Hepatocyte (in vitro differentiated cells): ENCODE results near the gene RBM28.

Source experiments
- CTCF ChIP-seq: fragments of 200-600 bp; sonication (generic); IDR thresholded peaks from 2 replicates; pipeline ENCODE4 v1.5.1; 2016; ENCODE audit warnings: antibody characterized with exemption, mild to moderate bottlenecking; ENCODE audit not compliant: poor library complexity
- EZH2 ChIP-seq: fragments of 200-600 bp; sonication (generic); IDR thresholded peaks from 2 replicates; pipeline ENCODE4 v1.6.1; 2016; ENCODE audit warnings: antibody characterized with exemption, mild to moderate bottlenecking, borderline replicate concordance
- EZH2phosphoT487 ChIP-seq: fragments of 200-600 bp; sonication (generic); IDR thresholded peaks from one replicate; pipeline ENCODE4 v1.6.1; 2018; ENCODE audit warnings: antibody characterized with exemption, mild to moderate bottlenecking, low read depth, moderate library complexity; ENCODE audit not compliant: unreplicated experiment, severe bottlenecking

- no peak for TF ChIP-seq CTCF
- no peak for TF ChIP-seq EZH2
- no peak for TF ChIP-seq EZH2phosphoT487
Observed at GRCh38 chr7:128356546-128357216, 13.0 kb upstream of the RBM28 start.
